ENCODE results near the gene RBM33. TPM values are rescaled to one million over a fixed set of nuclear protein-coding genes. Genes with fewer than 3 reads are reported as not detected.
"Not testable (repeated sequence)": the region's sequence is repeated elsewhere in the genome, so short reads cannot be mapped to it uniquely, and the experiment has no call there.

Gene RBM33
- polyA plus RNA-seq, 1 donor: 26.4 TPM

- DNase-seq (ENCODE audit: low read depth): no peak
These were observed 20.9 kb downstream of the RBM33 start for GRCh38 chr7:155665079-155665956.

- no peak for DNase-seq (ENCODE audit: low read depth)
These were observed 21.5 kb downstream of the RBM33 start for GRCh38 chr7:155665957-155666287.

- no peak for DNase-seq (ENCODE audit: low read depth)
These were observed 22.9 kb downstream of the RBM33 start for GRCh38 chr7:155667241-155667829.

GRCh38 chr7:155669717-155670505 lies 25.4 kb downstream of the RBM33 start:
- DNase-seq (ENCODE audit: low read depth): no peak

- no peak for DNase-seq (ENCODE audit: low read depth)
These were observed 26.1 kb downstream of the RBM33 start for GRCh38 chr7:155670521-155670920.

DNA sequence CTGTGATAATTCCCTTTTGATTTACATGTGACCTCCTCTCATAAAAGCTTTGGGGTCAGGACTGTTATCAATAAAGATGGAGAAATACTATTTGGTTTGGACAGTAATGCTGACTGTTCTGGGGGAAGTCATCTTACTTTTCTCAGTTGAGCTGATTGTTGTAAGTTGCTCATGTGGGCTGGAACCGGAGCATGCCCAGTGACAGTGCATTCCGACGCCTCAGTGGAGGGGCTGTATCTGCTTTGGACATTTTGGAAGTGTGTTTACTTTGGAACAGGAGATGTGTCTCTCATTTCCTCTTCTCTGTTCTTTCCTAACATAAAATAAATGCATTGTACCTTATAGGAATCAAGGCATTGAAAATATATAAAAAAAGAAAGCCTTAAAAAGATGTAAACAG lies 30.1 kb downstream of the RBM33 start:
- DNase-seq (ENCODE audit: low read depth): no peak

- DNase-seq (ENCODE audit: low read depth): no peak
These were observed 31.6 kb downstream of the RBM33 start for GRCh38 chr7:155676052-155676451.

DNA sequence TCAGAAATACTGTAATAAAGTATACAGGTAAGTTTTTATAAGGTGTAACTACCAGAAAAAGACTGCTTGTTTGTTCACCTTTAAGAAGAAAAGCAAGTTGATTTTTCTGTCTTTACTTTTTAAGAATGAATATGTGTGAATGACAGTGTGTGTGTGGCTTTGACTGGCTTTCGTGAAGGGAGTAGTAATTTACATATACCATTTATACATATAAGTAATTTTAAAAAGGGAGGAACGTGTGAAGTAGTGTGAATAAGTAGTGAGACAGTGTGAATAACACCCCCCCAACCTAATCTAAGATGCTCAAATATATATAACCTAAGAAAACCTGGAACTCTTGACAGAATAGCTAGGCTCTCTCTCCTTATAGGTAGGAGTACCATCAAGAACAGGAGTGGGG lies 33.2 kb downstream of the RBM33 start:
- no peak for DNase-seq (ENCODE audit: low read depth)

- DNase-seq (ENCODE audit: low read depth): no peak
These were observed 35.7 kb downstream of the RBM33 start for GRCh38 chr7:155680124-155680523.

DNA sequence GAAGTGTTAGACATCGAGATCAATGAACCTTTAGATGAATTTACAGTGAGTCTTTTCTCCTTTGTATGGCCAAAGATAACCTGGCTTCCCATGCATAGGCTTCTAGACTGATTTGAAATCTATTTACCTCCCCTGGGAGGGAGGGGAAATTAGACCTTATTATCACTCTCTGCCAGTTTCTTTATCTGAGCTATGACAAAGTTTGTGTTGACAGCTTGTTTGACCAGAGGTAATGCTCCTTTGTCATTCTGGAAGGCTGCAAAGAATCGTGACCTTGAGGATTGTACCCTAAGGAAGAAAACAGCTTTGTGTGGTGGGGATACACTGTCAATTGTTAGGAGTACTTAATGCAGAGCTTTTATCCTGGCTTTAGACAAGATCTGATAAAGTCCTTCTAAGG lies 36.4 kb downstream of the RBM33 start:
- DNase-seq (ENCODE audit: low read depth): no peak

DNA sequence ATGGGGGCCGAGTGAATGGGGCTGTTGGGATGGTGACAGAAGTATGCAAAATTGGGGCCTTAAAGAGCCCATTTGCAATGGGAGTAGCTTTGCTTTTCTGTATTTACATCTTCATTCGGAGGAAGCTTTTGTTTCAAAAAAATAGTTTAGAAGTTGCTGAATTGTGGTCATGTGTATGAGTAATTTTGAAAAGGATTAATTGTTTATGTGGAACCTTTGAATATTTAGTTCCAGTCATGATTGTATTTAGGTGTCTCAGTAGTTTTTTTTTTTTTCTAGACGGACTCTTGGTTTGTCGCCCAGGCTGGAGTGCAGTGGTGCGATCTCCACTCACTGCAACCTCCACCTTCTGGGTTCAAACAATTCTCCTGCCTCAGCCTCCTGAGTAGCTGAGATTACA lies 37.2 kb downstream of the RBM33 start:
- no peak for DNase-seq (ENCODE audit: low read depth)

DNA sequence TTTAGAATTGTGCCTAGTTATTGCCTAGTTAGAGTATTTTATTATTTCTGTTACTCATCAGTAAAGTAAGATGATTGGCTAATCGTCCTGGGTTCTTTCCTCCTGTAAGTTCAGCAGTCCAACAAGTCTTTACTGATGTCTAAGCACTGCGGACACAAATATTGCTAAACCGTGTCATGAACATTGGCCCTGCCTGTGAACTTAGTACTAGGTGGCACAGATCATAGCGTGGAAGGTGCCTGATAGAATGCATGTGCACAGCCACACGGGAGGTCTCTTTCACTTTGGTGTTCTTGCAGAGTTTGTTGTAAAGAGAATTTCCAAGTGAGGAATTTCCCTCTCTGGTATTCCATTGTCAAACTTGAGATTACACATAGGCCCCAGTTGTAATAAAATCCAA lies 38.0 kb downstream of the RBM33 start:
- DNase-seq (ENCODE audit: low read depth): no peak

DNA sequence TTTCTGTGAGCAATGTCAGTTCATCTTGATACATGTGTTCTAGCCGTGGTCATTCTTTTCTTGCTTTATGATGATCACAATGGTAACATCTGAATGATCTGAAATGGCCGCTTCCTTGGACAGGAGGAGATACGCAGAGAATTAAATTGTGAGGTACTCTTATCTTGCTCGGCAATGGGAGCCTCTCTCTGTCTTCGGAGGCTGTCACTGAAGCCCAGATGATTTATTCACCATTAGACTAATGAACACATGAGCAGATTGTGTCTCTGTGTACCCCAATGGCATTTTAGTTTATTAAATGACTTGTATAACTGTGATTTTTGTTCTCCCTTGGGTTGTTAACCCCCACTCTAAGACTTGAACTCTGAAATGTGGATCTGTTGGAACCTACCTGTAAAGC lies 38.6 kb downstream of the RBM33 start:
- DNase-seq (ENCODE audit: low read depth): no peak

DNA sequence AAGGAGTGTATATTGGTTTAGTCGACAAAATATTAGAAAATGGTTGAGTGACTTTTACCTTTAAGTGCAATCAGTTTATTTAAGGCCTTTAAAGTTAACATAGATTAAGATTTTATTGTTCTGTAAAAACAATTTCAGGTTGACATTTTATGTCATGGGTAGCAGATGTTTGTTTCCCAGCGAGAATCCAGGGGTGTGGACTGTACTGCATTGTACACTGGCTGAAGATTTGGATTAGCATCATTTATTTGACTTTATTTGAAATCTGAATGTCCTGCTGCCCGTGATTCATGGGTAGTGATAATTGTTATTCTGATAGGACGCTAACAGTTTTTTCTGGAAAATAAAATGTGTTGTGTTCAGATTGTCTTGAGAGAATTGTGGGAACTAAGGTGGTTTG lies 39.3 kb downstream of the RBM33 start:
- DNase-seq (ENCODE audit: low read depth): no peak

DNA sequence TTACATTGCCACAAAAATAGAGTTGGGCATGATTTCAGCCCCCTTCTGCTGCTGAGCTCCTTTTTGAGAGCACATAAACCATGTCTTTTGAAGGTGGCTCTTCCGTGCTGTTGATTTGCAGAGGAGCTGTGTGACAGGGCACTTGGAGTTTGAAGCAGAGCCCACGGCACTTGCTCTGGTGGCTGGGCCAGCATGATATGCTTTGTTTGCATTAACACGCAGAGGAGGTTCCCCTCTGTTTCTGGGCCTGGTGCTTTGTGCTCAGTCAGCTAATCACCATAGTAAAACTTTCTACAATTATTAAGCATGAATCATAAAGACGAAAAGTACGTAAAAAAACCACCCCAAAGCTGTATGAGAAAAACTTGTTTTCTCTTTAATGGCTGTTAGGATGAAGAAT lies 40.1 kb downstream of the RBM33 start:
- no peak for DNase-seq (ENCODE audit: low read depth)

DNA sequence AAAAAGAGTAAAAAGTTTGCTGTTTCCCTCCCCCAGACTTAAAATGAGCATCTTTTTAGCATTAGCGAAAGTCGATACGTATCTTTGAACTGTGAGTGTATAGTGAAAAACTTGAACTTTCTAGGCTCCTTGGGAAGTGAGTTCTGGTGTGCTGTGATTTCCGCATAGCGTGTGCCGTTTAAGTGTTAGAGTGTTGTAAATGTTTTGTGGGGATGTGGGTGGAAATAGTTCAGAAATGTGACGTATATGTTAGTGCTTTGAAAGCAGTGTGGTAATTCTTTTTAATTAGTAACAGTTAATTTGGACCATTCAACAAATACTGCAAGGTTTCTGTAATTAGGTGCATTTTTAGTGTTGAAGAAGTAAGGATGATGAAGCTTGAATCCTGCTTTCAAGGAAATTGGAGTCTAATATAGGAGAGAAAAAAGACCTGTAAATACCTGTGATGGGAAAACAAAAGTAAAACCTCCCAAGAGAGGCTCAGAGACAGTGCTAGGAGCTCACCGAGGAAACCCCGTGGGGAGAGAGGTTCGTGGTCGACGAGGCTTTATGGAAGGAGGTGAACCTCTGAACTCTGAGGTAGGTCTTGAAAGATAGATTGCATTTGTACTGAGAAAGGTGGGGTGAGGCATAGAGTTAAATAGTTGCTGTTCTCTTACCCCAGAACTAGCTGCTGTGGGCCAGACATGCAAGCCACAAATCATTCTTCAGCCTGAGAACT lies 40.8 kb downstream of the RBM33 start:
- DNase-seq (ENCODE audit: low read depth): no peak

GRCh38 chr7:155685791-155686160 lies 41.3 kb downstream of the RBM33 start:
- DNase-seq (ENCODE audit: low read depth): no peak

DNA sequence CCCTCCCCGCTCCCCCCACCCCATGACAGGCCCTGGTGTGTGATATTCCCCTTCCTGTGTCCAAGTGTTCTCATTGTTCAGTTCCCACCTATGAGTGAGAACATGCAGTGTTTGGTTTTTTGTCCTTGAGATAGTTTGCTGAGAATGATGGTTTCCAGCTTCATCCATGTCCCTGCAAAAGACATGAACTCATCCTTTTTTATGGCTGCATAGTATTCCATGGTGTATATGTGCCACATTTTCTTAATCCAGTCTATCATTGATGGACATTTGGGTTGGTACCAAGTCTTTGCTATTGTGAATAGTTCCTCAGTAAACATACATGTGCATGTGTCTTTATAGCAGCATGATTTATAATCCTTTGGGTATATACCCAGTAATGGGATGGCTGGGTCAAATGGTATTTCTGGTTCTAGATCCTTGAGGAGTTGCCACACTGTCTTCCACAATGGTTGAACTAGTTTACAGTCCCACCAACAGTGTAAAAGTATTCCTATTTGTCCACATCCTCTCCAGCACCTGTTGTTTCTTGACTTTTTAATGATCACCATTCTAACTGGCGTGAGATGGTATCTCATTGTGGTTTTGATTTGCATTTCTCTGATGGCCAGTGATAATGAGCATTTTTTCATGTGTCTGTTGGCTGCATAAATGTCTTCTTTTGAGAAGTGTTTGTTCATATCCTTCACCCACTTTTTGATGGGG lies 42.3 kb downstream of the RBM33 start:
- DNase-seq (ENCODE audit: low read depth): not testable (repeated sequence)

GRCh38 chr7:155688237-155688636 lies 43.8 kb downstream of the RBM33 start:
- not testable (repeated sequence) for DNase-seq (ENCODE audit: low read depth)

- DNase-seq (ENCODE audit: low read depth): not testable (repeated sequence)
These were observed 46.2 kb downstream of the RBM33 start for GRCh38 chr7:155690655-155691054.

DNA sequence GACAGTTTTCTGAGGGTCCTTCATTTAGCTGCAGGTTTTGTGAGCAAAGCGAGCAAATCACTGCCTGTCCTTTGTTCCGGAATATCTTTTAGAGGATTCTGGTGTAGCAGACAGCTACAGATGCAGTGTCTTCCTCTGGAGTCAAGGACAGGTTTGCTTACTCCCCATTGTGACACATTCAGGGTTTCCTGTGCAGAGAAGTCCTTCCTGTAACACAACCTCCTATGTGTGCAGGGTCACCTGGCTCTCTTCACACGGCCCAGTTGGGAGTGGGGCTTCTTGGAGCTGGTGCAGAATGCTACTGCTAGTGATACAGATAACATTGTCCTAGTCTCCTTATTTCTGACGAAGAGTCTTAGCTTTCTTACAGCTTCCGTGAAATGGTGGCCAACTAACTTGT lies 47.9 kb downstream of the RBM33 start:
- no peak for DNase-seq (ENCODE audit: low read depth)

- DNase-seq (ENCODE audit: low read depth): no peak
These were observed 49.4 kb downstream of the RBM33 start for GRCh38 chr7:155693826-155694225.

All from forelimb muscle (tissue), 1 donor.